ENCODE results near the gene GABRR1. TPM values are rescaled to one million over a fixed set of nuclear protein-coding genes. Genes with fewer than 3 reads are reported as not detected.

GABRR1 gene
- total RNA-seq, 1 donor from 2014 or later = not detected

DNA sequence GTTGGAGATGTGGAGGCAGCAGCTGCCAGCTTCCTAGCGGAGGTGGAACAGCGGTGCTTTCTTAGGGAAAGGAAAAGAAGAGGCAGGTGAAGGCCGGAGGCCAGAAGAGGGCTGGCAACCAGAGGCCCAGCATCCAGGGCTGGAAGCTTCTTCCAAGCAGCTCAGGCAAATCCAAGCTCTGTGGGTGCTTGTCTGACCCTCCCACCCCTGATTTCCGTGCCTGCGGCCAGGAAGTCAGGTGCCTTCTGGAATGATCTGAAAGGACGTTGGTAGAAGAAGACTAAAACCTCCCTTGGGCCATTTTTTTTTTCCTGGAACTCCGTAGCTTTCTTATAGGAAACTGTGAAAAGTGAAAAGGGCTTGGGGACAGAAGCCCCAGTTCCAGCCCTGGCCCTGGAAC is 33.1 kb upstream of the GABRR1 start:
- H3K27me3 Mint-ChIP-seq (ENCODE audit: low read depth, unreplicated experiment) = peaks cover 2% of the 10 kb centered on the region
- FAIRE-seq (no peak), DNase-seq (ENCODE audit: low read depth) (no peak)
- H3K9me3 Mint-ChIP-seq (ENCODE audit: unreplicated experiment) = no peaks in the 10 kb centered on the region
- H3K9me3 ChIP-seq (ENCODE audit: insufficient read depth, low read depth, low read length) = no peaks in the 10 kb centered on the region
- no peak overlapping the region for H3K4me2 ChIP-seq (ENCODE audit: low read length)
- no peaks in the 10 kb centered on the region for H3K4me1 ChIP-seq (ENCODE audit: insufficient read depth, low read length)
- no peaks in the 10 kb centered on the region for H4K20me1 ChIP-seq (ENCODE audit: insufficient read depth, low read length)
- TF ChIP-seq EZH2 (IDR thresholded peaks at IDR 0.05; ENCODE audit: insufficient read depth, low read length) = no peak
- TF ChIP-seq, protein P1, sequence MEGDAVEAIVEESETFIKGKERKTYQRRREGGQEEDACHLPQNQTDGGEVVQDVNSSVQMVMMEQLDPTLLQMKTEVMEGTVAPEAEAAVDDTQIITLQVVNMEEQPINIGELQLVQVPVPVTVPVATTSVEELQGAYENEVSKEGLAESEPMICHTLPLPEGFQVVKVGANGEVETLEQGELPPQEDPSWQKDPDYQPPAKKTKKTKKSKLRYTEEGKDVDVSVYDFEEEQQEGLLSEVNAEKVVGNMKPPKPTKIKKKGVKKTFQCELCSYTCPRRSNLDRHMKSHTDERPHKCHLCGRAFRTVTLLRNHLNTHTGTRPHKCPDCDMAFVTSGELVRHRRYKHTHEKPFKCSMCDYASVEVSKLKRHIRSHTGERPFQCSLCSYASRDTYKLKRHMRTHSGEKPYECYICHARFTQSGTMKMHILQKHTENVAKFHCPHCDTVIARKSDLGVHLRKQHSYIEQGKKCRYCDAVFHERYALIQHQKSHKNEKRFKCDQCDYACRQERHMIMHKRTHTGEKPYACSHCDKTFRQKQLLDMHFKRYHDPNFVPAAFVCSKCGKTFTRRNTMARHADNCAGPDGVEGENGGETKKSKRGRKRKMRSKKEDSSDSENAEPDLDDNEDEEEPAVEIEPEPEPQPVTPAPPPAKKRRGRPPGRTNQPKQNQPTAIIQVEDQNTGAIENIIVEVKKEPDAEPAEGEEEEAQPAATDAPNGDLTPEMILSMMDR (IDR thresholded peaks at IDR 0.05; ENCODE audit: insufficient read depth, low read depth, low read length) = no peak
- no peak overlapping the region for H3K27ac Mint-ChIP-seq (ENCODE audit: unreplicated experiment)
- no peaks in the 10 kb centered on the region for H3K79me2 ChIP-seq (ENCODE audit: insufficient read depth, low read length)
- no peak overlapping the region for H3K9ac ChIP-seq (ENCODE audit: low read length)
- H3K4me3 Mint-ChIP-seq (ENCODE audit: unreplicated experiment) = no peak overlapping the region
- H3K27ac ChIP-seq (ENCODE audit: low read depth, low read length) = no peak overlapping the region
- no peaks in the 10 kb centered on the region for H3K36me3 ChIP-seq (ENCODE audit: insufficient read depth, low read length)
- H2AFZ ChIP-seq (ENCODE audit: low read depth, low read length) = no peak overlapping the region
- H3K4me3 ChIP-seq (ENCODE audit: insufficient read depth, low read depth, low read length) = no peak overlapping the region
- H3K27me3 ChIP-seq (ENCODE audit: insufficient read depth, low read length) = peaks cover 2% of the 10 kb centered on the region
- H3K4me1 Mint-ChIP-seq (ENCODE audit: low read depth, unreplicated experiment) = no peaks in the 10 kb centered on the region
- no peaks in the 10 kb centered on the region for H3K36me3 Mint-ChIP-seq (ENCODE audit: low read depth, unreplicated experiment)

DNA sequence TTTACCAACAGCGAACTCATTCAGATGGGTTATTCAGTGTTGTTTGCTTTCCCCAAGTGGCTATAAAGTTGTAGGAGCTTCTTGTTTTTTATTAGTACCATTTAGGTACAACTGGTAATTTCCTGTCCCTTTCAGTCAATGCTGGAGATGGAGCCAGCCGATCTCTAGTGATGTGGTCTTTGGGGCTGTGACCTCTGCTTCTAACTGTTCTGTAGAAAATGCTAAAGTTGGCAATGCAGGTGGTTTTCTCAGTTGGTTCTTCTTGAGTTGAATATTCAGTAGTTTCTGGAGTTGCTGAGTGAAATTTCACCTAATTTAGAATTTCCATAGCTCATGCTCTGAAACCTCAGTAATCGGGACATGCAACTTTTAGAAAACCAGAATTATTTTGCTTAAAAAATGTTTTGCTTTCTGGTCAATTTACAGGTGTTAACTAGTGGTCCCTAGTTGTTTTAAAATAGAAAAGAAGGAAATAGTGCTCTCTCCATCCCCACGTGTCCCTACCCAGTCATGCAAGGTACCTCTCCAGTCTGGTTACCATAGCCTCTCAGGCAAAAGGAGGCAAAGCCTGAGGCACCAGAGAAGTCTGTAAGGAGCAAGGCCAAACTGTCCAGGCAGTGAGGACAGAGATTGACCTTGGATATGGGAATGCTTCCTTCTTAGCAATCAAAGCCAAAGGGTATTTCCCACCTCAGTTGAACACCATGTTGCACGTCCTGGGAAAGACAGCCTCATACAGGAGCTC is 27.3 kb upstream of the GABRR1 start:
- Histone ChIP-seq H2AFZ (ENCODE audit: low read depth, low read length) (no peak overlapping the region), H3K79me2 (ENCODE audit: insufficient read depth, low read length) (no peaks in the 10 kb centered on the region), H3K4me1 (ENCODE audit: insufficient read depth, low read length) (no peaks in the 10 kb centered on the region), H3K9me3 (ENCODE audit: insufficient read depth, low read depth, low read length) (no peaks in the 10 kb centered on the region), H3K36me3 (ENCODE audit: insufficient read depth, low read length) (no peaks in the 10 kb centered on the region), H3K4me2 (ENCODE audit: low read length) (no peak overlapping the region), H3K9ac (ENCODE audit: low read length) (no peak overlapping the region), H3K4me3 (ENCODE audit: insufficient read depth, low read depth, low read length) (no peak overlapping the region), H3K27me3 (ENCODE audit: insufficient read depth, low read length) (peaks cover 12% of the 10 kb centered on the region), H4K20me1 (ENCODE audit: insufficient read depth, low read length) (no peaks in the 10 kb centered on the region), H3K27ac (ENCODE audit: low read depth, low read length) (no peak overlapping the region)
- Mint-ChIP-seq H3K9me3 (ENCODE audit: unreplicated experiment) (no peaks in the 10 kb centered on the region), H3K4me1 (ENCODE audit: low read depth, unreplicated experiment) (no peaks in the 10 kb centered on the region), H3K27ac (ENCODE audit: unreplicated experiment) (no peak overlapping the region), H3K36me3 (ENCODE audit: low read depth, unreplicated experiment) (no peaks in the 10 kb centered on the region), H3K4me3 (ENCODE audit: unreplicated experiment) (no peak overlapping the region), H3K27me3 (ENCODE audit: low read depth, unreplicated experiment) (peaks cover 6% of the 10 kb centered on the region)
- no peak for DNase-seq (ENCODE audit: low read depth)
- peak; percentile 9 for FAIRE-seq
- TF ChIP-seq EZH2 (IDR thresholded peaks at IDR 0.05; ENCODE audit: insufficient read depth, low read length) = no peak
- TF ChIP-seq, protein P1 (IDR thresholded peaks at IDR 0.05; ENCODE audit: insufficient read depth, low read depth, low read length) = no peak

DNA sequence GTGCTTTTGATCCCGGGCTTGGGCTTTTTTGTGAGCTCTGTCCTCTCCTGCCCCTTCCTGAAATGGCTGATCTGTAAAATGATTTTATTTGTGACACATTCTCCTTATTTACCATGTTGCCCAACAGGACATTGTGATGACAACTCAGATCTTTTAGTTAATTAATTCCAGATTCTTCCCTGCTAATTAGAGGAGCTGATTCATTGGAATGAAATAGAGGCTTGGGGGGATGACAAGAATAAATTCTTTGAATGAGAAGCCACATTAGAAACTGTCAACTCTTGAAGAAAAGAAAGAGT is 26.1 kb upstream of the GABRR1 start:
- H4K20me1 ChIP-seq (ENCODE audit: insufficient read depth, low read length) = no peaks in the 10 kb centered on the region
- H3K79me2 ChIP-seq (ENCODE audit: insufficient read depth, low read length) = no peaks in the 10 kb centered on the region
- H3K4me2 ChIP-seq (ENCODE audit: low read length) = no peak overlapping the region
- no peaks in the 10 kb centered on the region for H3K36me3 Mint-ChIP-seq (ENCODE audit: low read depth, unreplicated experiment)
- H3K27ac ChIP-seq (ENCODE audit: low read depth, low read length) = no peak overlapping the region
- no peak overlapping the region for H3K9ac ChIP-seq (ENCODE audit: low read length)
- no peak overlapping the region for H3K4me3 Mint-ChIP-seq (ENCODE audit: unreplicated experiment)
- H3K9me3 Mint-ChIP-seq (ENCODE audit: unreplicated experiment) = no peaks in the 10 kb centered on the region
- H3K4me3 ChIP-seq (ENCODE audit: insufficient read depth, low read depth, low read length) = no peak overlapping the region
- no peaks in the 10 kb centered on the region for H3K4me1 ChIP-seq (ENCODE audit: insufficient read depth, low read length)
- peaks cover 12% of the 10 kb centered on the region for H3K27me3 ChIP-seq (ENCODE audit: insufficient read depth, low read length)
- H3K27me3 Mint-ChIP-seq (ENCODE audit: low read depth, unreplicated experiment) = peaks cover 4% of the 10 kb centered on the region
- TF ChIP-seq, protein P1 (IDR thresholded peaks at IDR 0.05; ENCODE audit: insufficient read depth, low read depth, low read length) = no peak
- TF ChIP-seq EZH2 (IDR thresholded peaks at IDR 0.05; ENCODE audit: insufficient read depth, low read length) = no peak
- no peak overlapping the region for H3K27ac Mint-ChIP-seq (ENCODE audit: unreplicated experiment)
- FAIRE-seq (no peak), DNase-seq (ENCODE audit: low read depth) (no peak)
- H3K9me3 ChIP-seq (ENCODE audit: insufficient read depth, low read depth, low read length) = no peaks in the 10 kb centered on the region
- H3K36me3 ChIP-seq (ENCODE audit: insufficient read depth, low read length) = no peaks in the 10 kb centered on the region
- no peak overlapping the region for H2AFZ ChIP-seq (ENCODE audit: low read depth, low read length)
- H3K4me1 Mint-ChIP-seq (ENCODE audit: low read depth, unreplicated experiment) = no peaks in the 10 kb centered on the region

All from astrocyte (in vitro differentiated cells and primary cell).